Mononuclear cell (primary cell): ENCODE data around the gene APOL6. TPM values are rescaled to one million over a fixed set of nuclear protein-coding genes. Genes with fewer than 3 reads are reported as not detected.
A peak's percentile ranks its signal among the peaks of the same experiment; 100 is the strongest.

Source experiments
- H3K27me3 ChIP-seq: 2 replicates; pipeline ENCODE4 v1.6.0; 2011; ENCODE audit warnings: low read length, control low read depth; ENCODE audit not compliant: insufficient read depth
- H3K4me1 ChIP-seq: 2 replicates; pipeline ENCODE4 v1.5.1; 2011; ENCODE audit warnings: mild to moderate bottlenecking, low read length, control low read depth; ENCODE audit not compliant: insufficient read depth
- H3K4me3 ChIP-seq: 2 replicates; pipeline ENCODE4 v1.5.1; 2011; ENCODE audit warnings: mild to moderate bottlenecking, low read length, moderate library complexity
- H3K9me3 ChIP-seq: 2 replicates; pipeline ENCODE4 v1.5.1; 2011; ENCODE audit warnings: low read depth, mild to moderate bottlenecking, control low read depth, low read length
- total RNA-seq: library from RNA; depleted of rRNA; stranded (reverse); fragments of >200 nt; gene quantifications from one replicate; pipeline ENCODE4 v1.2.3, GENCODE V29; 2012

The APOL6 gene
- total RNA-seq, 1 donor, result 54.4 TPM

DNA sequence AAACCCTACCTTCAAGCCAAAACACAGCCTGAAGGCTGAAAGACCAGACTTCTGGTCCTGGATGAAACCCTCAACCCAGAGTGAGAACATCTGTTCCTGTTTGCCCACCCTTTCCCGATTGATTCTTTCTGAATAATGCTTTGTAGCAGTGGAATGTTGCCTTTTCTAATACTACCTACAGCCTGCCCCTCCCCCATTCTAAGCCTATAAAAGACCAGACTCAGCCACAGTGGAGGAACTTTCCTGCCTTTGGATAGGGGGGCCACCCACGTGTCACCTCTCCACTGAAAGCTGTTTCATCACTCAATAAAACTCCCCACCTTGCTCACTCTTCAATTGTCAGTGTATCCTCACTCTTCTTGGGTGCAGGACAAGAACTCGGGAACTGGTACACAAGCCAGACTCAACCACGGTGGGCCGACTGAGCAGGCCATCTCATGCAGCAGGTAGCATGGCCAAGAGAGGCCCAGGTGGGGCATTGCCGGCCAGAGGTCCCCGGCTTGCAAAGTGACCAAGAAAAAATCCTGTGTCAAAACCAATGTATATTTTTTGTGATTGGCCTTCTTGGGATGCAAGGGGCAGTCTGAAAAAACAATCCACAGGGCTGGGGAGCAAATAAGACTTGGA is 6.6 kb upstream of the APOL6 start:
- H3K9me3 ChIP-seq, result no peaks in the 10 kb centered on the region
- H3K4me3 ChIP-seq, result no peak overlapping the region
- H3K4me1 ChIP-seq, result peaks cover 4% of the 10 kb centered on the region
- no peaks in the 10 kb centered on the region for H3K27me3 ChIP-seq

DNA sequence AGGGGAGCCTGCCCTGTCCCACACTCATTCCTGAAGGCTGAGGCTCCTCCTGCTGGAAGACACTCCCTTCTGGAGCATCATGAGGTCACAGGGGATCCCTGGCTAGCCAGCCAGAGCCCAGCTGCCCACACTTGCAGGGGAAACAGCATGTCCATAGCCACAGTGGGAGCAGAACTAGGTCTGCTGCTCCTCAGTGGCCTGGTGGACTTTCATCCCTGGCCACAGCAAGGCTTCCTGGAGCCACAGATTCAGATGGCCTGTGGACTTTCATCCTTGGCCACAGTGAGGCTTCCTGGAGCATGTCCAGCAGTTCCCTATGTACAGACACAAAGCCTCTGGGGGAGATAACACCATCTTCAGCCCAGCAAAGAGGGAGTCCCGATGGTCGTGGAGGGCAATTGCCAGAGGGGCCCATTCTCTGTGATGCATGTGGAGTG is 5.9 kb upstream of the APOL6 start:
- H3K4me3 ChIP-seq, result no peak overlapping the region
- H3K27me3 ChIP-seq, result no peaks in the 10 kb centered on the region
- no peaks in the 10 kb centered on the region for H3K9me3 ChIP-seq
- H3K4me1 ChIP-seq, result peaks cover 11% of the 10 kb centered on the region

- no peaks in the 10 kb centered on the region for H3K27me3 ChIP-seq
- no peaks in the 10 kb centered on the region for H3K9me3 ChIP-seq
- peaks cover 21% of the 10 kb centered on the region for H3K4me1 ChIP-seq
- H3K4me3 ChIP-seq, result no peak overlapping the region
Observed at GRCh38 chr22:35643991-35644390, 4.3 kb upstream of the APOL6 start.

DNA sequence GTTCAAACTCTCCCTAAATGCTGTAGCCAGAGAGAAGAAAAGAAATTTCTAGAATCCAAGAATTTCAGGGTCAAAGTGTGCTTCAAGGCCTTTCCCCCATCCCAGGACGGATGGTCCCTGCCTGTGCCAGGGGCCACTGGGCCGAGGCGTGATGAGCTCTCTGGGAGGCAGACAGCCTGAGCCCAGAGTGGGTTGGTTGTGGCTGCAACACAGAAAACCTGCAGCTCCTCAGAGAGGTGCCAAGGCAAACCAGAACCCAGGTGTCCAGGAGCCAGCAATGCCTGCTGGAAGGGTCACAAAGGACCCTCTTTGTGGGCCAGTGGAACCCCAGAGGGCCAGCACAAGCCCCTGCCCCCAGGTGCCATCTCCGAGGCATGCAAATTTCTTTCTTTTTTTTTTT is 2.6 kb upstream of the APOL6 start:
- no peak overlapping the region for H3K4me3 ChIP-seq
- no peaks in the 10 kb centered on the region for H3K9me3 ChIP-seq
- H3K4me1 ChIP-seq, result peaks cover 36% of the 10 kb centered on the region
- H3K27me3 ChIP-seq, result no peaks in the 10 kb centered on the region

DNA sequence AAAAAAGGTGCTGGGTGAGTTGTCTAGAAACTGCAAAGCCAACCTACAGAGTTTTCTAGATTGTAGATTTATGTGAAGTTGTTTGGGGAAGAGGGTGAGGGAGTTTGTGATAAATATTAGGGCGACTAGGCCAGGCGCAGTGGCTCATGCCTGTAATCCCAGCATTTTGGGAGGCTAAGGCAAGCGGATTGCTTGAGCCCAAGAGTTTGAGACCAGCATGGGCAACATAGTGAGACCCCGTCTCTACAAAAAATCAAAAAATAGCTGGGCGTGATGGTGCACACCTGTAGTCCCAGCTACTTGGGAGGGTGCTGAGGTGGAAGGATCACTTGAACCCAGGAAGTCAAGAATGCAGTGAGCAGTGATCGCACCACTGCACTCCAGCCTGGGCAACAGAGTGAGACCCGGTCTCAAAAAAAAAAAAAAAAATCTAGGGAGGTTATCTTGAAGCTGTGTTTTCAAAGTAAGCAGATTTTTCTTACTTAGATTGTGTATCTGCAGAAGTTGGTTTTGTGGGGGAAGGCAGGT is 844 bp downstream of the APOL6 start:
- H3K4me3 ChIP-seq, result peak overlapping the region; percentile 98
- no peaks in the 10 kb centered on the region for H3K27me3 ChIP-seq
- no peaks in the 10 kb centered on the region for H3K9me3 ChIP-seq
- H3K4me1 ChIP-seq, result peaks cover 50% of the 10 kb centered on the region

DNA sequence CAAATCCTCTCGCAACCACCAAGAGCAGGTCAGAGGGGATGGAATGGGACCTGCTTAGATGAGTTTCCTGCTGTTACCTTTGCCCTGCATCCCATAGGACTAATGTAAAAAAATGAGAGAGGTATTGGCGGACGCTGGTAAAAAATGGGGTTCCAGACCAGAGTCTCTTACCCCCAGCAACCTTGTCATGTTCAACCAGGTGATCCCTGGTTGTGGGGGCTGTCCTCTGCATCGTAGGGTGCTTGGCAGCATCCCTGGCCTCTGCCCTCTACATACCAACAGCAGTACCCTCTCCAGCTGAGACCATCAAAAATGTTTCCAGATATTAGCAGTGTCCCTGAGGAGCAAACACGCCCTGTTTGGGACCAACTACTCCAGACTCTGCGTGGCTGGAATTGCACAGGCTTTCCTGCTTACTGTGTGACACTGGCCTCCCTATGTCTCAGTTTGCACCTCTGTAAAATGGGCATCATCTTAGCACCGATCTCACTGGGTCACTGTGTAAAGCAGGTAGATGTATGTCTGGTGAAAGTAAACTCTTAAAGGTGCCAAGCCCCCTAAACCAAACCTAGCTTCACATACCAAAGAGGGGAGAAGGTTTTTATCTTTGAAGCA is 1.5 kb downstream of the APOL6 start:
- Histone ChIP-seq H3K4me3 (peak overlapping the region; percentile 98), H3K4me1 (peaks cover 52% of the 10 kb centered on the region), H3K9me3 (no peaks in the 10 kb centered on the region), H3K27me3 (no peaks in the 10 kb centered on the region)

DNA sequence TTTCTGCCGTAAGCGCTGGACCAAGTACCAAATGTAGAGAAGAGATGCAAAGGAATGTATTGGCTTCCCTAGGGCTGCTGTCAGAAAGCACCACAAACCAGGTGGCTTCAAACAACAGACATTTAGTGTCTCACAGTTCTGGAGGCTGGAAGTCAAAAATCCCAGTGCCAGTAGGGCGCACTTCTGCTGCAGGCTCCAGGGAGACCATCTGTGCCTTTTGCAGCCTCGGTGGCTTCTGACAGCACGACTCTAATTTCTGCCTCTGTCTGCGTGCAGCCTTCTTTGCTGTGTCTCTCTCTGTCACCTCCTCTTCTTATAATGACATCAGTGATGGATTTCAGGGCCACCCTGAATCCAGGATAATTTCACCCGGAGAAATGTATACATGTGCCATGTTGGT is 2.8 kb downstream of the APOL6 start:
- Histone ChIP-seq H3K9me3 (no peaks in the 10 kb centered on the region), H3K27me3 (no peaks in the 10 kb centered on the region), H3K4me3 (no peak overlapping the region), H3K4me1 (peaks cover 52% of the 10 kb centered on the region)

DNA sequence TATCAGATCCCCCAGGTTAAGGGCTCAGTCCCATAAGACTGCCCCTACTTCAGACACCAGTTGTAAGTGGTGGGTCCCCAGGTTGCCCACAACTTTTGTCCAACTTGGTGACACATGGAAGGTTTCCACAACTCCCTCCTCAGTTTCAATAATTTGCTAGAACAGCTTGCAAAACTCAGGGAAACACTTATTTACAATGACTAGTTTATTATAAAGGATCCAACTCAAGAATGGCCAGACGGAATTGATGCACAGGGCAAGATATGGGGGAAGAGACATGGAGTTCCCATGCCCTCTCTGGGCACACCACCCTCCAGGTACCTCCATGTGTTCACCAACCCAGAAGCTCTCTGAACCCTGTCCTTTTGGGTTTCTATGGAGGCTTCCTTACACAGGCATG is 5.6 kb downstream of the APOL6 start:
- H3K4me1 ChIP-seq, result peaks cover 34% of the 10 kb centered on the region
- no peaks in the 10 kb centered on the region for H3K27me3 ChIP-seq
- H3K9me3 ChIP-seq, result no peaks in the 10 kb centered on the region
- no peak overlapping the region for H3K4me3 ChIP-seq

- no peaks in the 10 kb centered on the region for H3K9me3 ChIP-seq
- H3K4me1 ChIP-seq, result peaks cover 37% of the 10 kb centered on the region
- H3K27me3 ChIP-seq, result no peaks in the 10 kb centered on the region
- H3K4me3 ChIP-seq, result no peak overlapping the region
Observed at GRCh38 chr22:35656284-35656752, 8.1 kb downstream of the APOL6 start.

DNA sequence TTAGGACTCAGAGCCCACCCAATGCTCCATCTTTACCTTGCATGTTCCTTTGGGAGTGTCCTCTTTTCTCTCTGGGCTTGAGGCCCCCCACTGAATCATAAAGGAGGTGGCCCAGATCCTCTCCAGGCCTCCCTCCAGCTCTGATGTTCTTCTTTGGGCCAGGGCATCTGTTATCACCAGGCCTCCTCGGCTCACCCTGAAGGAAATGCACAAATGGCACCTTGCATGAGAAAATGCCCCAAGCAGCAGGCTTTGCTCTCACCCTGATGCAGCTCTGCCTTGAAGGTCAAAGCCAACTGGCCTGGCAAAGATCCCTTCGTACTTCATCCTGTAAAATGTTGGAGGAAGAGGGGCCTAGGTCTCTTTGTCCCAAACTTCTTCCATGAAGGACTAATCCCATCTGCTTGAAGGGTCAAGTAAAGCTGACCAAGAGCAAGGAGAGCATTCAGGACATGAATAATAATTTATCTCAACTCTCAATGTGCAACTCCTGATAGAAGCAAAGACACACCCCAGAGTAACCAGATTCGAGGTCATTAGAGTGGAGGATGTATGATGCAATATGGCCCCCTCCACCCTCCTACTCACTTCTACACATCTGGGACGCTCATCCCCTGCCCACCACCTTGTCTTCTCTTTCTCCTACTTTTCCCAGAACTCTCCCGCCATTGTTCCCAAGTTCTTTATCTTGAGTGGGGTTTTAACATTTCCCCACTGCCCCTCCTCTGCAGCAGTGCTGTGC is 9.5 kb downstream of the APOL6 start:
- peaks cover 51% of the 10 kb centered on the region for H3K4me1 ChIP-seq
- H3K27me3 ChIP-seq, result no peaks in the 10 kb centered on the region
- H3K9me3 ChIP-seq, result no peaks in the 10 kb centered on the region
- H3K4me3 ChIP-seq, result no peak overlapping the region

DNA sequence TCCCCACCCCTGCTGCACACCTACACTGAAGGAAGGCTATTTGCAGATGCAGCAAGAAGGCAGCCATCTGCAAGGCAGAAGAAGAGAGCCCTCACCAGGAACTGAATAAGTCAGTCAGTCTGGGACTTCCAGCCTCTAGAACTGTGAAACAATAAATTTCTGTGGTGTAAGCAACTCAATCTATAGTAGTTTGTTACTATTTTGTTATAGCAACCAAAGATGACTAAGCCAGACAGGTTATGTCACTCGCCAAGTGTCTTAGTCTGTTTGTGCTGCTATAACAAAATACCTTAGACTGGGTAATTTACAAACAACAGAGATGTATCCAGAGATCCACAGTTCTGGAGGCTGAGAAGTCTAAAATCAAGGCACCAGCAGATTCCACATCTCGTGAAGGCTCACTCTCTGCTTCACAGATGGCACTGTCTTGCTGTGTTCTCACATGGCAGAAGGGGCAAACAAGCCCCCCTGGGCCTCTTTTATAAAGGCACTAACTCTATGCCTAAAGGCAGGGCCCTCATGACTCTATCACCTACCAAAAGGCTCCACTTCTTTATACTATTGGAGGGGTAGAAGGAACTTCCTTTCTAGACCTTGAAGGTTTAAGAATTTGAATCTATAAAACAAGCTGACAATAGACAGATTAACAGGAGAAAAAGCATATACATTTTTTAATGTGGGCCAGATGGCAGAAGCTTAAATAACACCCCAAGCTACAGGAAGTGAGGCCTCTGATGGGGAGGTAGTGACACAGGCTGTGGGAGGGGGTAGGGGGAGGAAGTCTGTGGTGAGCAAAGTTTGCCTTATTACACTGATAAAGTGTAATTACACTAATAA is 12.3 kb downstream of the APOL6 start:
- Histone ChIP-seq H3K9me3 (peaks cover 5% of the 10 kb centered on the region), H3K27me3 (no peaks in the 10 kb centered on the region), H3K4me3 (no peak overlapping the region), H3K4me1 (peaks cover 46% of the 10 kb centered on the region)

GRCh38 chr22:35661464-35661863 is 13.2 kb downstream of the APOL6 start:
- Histone ChIP-seq H3K4me3 (no peak overlapping the region), H3K27me3 (no peaks in the 10 kb centered on the region), H3K9me3 (peaks cover 6% of the 10 kb centered on the region), H3K4me1 (peaks cover 46% of the 10 kb centered on the region)

DNA sequence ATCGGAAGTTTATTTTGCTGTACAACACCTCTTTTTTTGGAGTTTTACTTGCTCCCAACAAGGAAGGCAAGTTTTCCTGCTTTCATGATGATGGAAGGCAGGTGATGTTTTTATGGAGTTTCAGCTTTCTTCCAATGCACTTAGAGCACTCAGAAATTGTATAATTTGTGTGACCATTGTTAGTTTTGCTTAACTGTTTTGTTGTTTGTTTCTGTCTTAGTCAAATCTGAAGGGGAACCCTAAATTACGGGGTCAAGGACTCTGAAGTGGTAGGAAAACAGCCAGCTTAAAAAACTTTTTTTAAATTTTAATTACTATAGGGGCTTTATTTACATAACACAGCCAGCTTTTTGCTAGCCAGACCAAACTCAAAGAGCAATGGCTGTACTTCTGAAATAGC is 14.7 kb downstream of the APOL6 start:
- peaks cover 46% of the 10 kb centered on the region for H3K4me1 ChIP-seq
- H3K27me3 ChIP-seq, result no peaks in the 10 kb centered on the region
- peaks cover 6% of the 10 kb centered on the region for H3K9me3 ChIP-seq
- H3K4me3 ChIP-seq, result no peak overlapping the region

DNA sequence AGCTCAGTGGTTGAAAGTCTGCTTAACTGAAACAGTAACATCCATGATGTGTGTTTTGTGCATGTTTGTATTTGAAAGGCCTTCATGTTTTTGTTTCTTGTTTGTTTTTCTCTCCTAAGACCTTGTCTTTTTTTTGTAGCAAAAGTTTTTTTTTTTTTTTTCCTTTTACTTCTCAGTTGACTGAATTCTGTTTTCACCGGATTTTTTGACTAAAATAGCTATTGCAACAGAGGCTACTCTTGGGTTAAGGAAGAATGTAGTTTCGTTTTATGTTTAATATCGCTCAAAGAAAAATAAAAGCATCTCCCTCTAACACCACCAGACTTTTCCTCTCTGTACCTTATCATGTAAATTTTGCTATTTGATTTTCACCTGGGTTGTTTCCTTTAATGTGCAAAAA is 15.1 kb downstream of the APOL6 start:
- H3K27me3 ChIP-seq, result no peaks in the 10 kb centered on the region
- peaks cover 6% of the 10 kb centered on the region for H3K9me3 ChIP-seq
- no peak overlapping the region for H3K4me3 ChIP-seq
- peaks cover 46% of the 10 kb centered on the region for H3K4me1 ChIP-seq
